Hepatocyte (in vitro differentiated cells): Measurements from ENCODE around the gene SLC30A9. TPM values are rescaled to one million over a fixed set of nuclear protein-coding genes. Genes with fewer than 3 reads are reported as not detected.

Source experiments
- DNase-seq: peaks from one replicate; pipeline ENCODE4 v3.0.0-alpha.2; 2016; ENCODE audit warnings: low spot score
- H2AFZ ChIP-seq: fragments of 200-600 bp; sonication (generic); 2 replicates; pipeline ENCODE4 v1.6.0; 2016; ENCODE audit warnings: antibody characterized with exemption, mild to moderate bottlenecking
- H3K27ac ChIP-seq: fragments of 200-600 bp; sonication (generic); 2 replicates; pipeline ENCODE4 v1.5.1; 2016; ENCODE audit warnings: mild to moderate bottlenecking
- H3K27me3 ChIP-seq: fragments of 200-600 bp; sonication (generic); 2 replicates; pipeline ENCODE4 v1.6.1; 2016
- H3K36me3 ChIP-seq: fragments of 200-600 bp; sonication (generic); replicated peaks from 2 replicates; pipeline ENCODE4 v1.5.1; 2016; ENCODE audit warnings: low read depth; ENCODE audit not compliant: insufficient read depth
- H3K4me1 ChIP-seq: fragments of 200-600 bp; sonication (generic); 2 replicates; pipeline ENCODE4 v1.5.1; 2016; ENCODE audit warnings: mild to moderate bottlenecking, moderate library complexity; ENCODE audit not compliant: insufficient read depth
- H3K4me2 ChIP-seq: fragments of 200-600 bp; sonication (generic); 2 replicates; pipeline ENCODE4 v1.6.0; 2016
- H3K4me3 ChIP-seq: fragments of 200-600 bp; sonication (generic); 2 replicates; pipeline ENCODE4 v1.5.1; 2016; ENCODE audit warnings: mild to moderate bottlenecking
- H3K79me2 ChIP-seq: fragments of 200-600 bp; sonication (generic); 2 replicates; pipeline ENCODE4 v1.6.0; 2017; ENCODE audit warnings: mild to moderate bottlenecking
- H3K9me2 ChIP-seq: fragments of 200-600 bp; sonication (generic); replicated peaks from 2 replicates; pipeline ENCODE4 v1.6.0; 2017; ENCODE audit warnings: mild to moderate bottlenecking; ENCODE audit not compliant: insufficient read depth
- H3K9me3 ChIP-seq: fragments of 200-600 bp; sonication (generic); 2 replicates; pipeline ENCODE4 v1.5.1; 2016; ENCODE audit warnings: low read depth, mild to moderate bottlenecking
- H4K20me1 ChIP-seq: fragments of 200-600 bp; sonication (generic); 2 replicates; pipeline ENCODE4 v1.6.0; 2016; ENCODE audit warnings: mild to moderate bottlenecking; ENCODE audit not compliant: insufficient read depth, poor library complexity, severe bottlenecking
- CTCF ChIP-seq: fragments of 200-600 bp; sonication (generic); IDR thresholded peaks from 2 replicates; pipeline ENCODE4 v1.5.1; 2016; ENCODE audit warnings: antibody characterized with exemption, mild to moderate bottlenecking; ENCODE audit not compliant: poor library complexity
- EZH2 ChIP-seq: fragments of 200-600 bp; sonication (generic); IDR thresholded peaks from 2 replicates; pipeline ENCODE4 v1.6.1; 2016; ENCODE audit warnings: antibody characterized with exemption, mild to moderate bottlenecking, borderline replicate concordance
- EZH2phosphoT487 ChIP-seq: fragments of 200-600 bp; sonication (generic); IDR thresholded peaks from one replicate; pipeline ENCODE4 v1.6.1; 2018; ENCODE audit warnings: antibody characterized with exemption, mild to moderate bottlenecking, low read depth, moderate library complexity; ENCODE audit not compliant: unreplicated experiment, severe bottlenecking
- WGBS: methylation state at CpG from one replicate; pipeline ENCODE4 v1.1.6; 2016; ENCODE audit warnings: low lambda C conversion rate; ENCODE audit errors: missing lambda C conversion rate; 5-methylcytosine and 5-hydroxymethylcytosine counted together
- polyA plus RNA-seq: library from polyadenylated mRNA; unstranded; fragments of >200 nt; fragmentation: Nextera tagmentation; extraction: Ambion mirVana; gene quantifications from 2 replicates; pipeline ENCODE4 v1.2.1, GENCODE V29; 2016
- total RNA-seq: library from RNA; depleted of rRNA; stranded (reverse); fragments of >200 nt; gene quantifications from 2 replicates; pipeline ENCODE4 v1.2.3, GENCODE V29; 2014

The SLC30A9 gene
- total and polyA plus RNA-seq, 2 experiments from 2014 or later = 41.3 to 50.9 TPM

- DNase-seq = no peak
- Histone ChIP-seq H3K36me3 (no peaks in the 10 kb centered on the region), H3K27ac (no peak overlapping the region), H3K4me2 (no peak overlapping the region), H4K20me1 (no peaks in the 10 kb centered on the region), H3K9me2 (no peaks in the 10 kb centered on the region), H3K27me3 (no peaks in the 10 kb centered on the region), H3K4me1 (no peaks in the 10 kb centered on the region), H3K79me2 (no peaks in the 10 kb centered on the region), H2AFZ (no peak overlapping the region), H3K9me3 (no peaks in the 10 kb centered on the region), H3K4me3 (no peak overlapping the region)
- TF ChIP-seq CTCF (no peak), EZH2 (no peak), EZH2phosphoT487 (no peak)
- 93% methylated on average over 4 of the region's 4 CpGs for WGBS
Observed at GRCh38 chr4:42070463-42070862, 80.1 kb downstream of the SLC30A9 start.

- H3K9me3 ChIP-seq = no peaks in the 10 kb centered on the region
- 100% methylated on average over 1 of the region's 1 CpG for WGBS
- no peaks in the 10 kb centered on the region for H3K79me2 ChIP-seq
- no peaks in the 10 kb centered on the region for H4K20me1 ChIP-seq
- TF ChIP-seq EZH2 = no peak
- TF ChIP-seq CTCF = no peak
- no peak for TF ChIP-seq EZH2phosphoT487
- no peaks in the 10 kb centered on the region for H3K36me3 ChIP-seq
- H3K4me1 ChIP-seq = no peaks in the 10 kb centered on the region
- H3K4me2 ChIP-seq = no peak overlapping the region
- H3K9me2 ChIP-seq = no peaks in the 10 kb centered on the region
- H2AFZ ChIP-seq = no peak overlapping the region
- no peak overlapping the region for H3K4me3 ChIP-seq
- H3K27me3 ChIP-seq = no peaks in the 10 kb centered on the region
- no peak for DNase-seq
- H3K27ac ChIP-seq = no peak overlapping the region
Observed at GRCh38 chr4:42074294-42074693, 84.0 kb downstream of the SLC30A9 start.

- Histone ChIP-seq H3K27ac (no peak overlapping the region), H3K79me2 (no peaks in the 10 kb centered on the region), H3K4me1 (no peaks in the 10 kb centered on the region), H2AFZ (no peak overlapping the region), H4K20me1 (no peaks in the 10 kb centered on the region), H3K9me2 (no peaks in the 10 kb centered on the region), H3K36me3 (no peaks in the 10 kb centered on the region), H3K27me3 (no peaks in the 10 kb centered on the region), H3K4me3 (no peak overlapping the region), H3K9me3 (no peaks in the 10 kb centered on the region), H3K4me2 (no peak overlapping the region)
- DNase-seq = no peak
- TF ChIP-seq CTCF (no peak), EZH2phosphoT487 (no peak), EZH2 (no peak)
Observed at GRCh38 chr4:42078184-42078801, 88.0 kb downstream of the SLC30A9 start.
